SW480 (cell line): ENCODE measurements around the gene TMEM106C.
A peak's percentile ranks its signal among the peaks of the same experiment; 100 is the strongest.

Experiments used
- DNase-seq: peaks from one replicate; pipeline ENCODE4 v3.0.0-alpha.2; 2016; ENCODE audit warnings: low spot score

The TMEM106C gene

GRCh38 chr12:47979686-47980085, 16.3 kb downstream of the TMEM106C start:
- no peak for DNase-seq

- no peak for DNase-seq
Measured at GRCh38 chr12:47980197-47980596, 16.8 kb downstream of the TMEM106C start.

GRCh38 chr12:47980779-47981495, 17.5 kb downstream of the TMEM106C start:
- DNase-seq, result no peak

GRCh38 chr12:47981496-47982260, 18.3 kb downstream of the TMEM106C start:
- no peak for DNase-seq

GRCh38 chr12:47982311-47982710, 18.9 kb downstream of the TMEM106C start:
- DNase-seq, result peak; percentile 11

GRCh38 chr12:47982770-47983169, 19.4 kb downstream of the TMEM106C start:
- DNase-seq, result no peak

- DNase-seq, result no peak
Measured at GRCh38 chr12:47983541-47984115, 20.2 kb downstream of the TMEM106C start.

- no peak for DNase-seq
Measured at GRCh38 chr12:47984331-47984801, 21.0 kb downstream of the TMEM106C start.

- DNase-seq, result no peak
Measured at GRCh38 chr12:47985596-47986290, 22.3 kb downstream of the TMEM106C start.

GRCh38 chr12:47986291-47986660, 22.9 kb downstream of the TMEM106C start:
- no peak for DNase-seq

- no peak for DNase-seq
Measured at GRCh38 chr12:47986832-47987231, 23.4 kb downstream of the TMEM106C start.

- DNase-seq, result no peak
Measured at GRCh38 chr12:47987411-47988072, 24.1 kb downstream of the TMEM106C start.

- DNase-seq, result no peak
Measured at GRCh38 chr12:47988073-47989022, 25.0 kb downstream of the TMEM106C start.

GRCh38 chr12:47989023-47989417, 25.6 kb downstream of the TMEM106C start:
- no peak for DNase-seq

GRCh38 chr12:47989666-47990065, 26.3 kb downstream of the TMEM106C start:
- no peak for DNase-seq

GRCh38 chr12:47990351-47991105, 27.1 kb downstream of the TMEM106C start:
- no peak for DNase-seq

GRCh38 chr12:47991106-47992061, 28.0 kb downstream of the TMEM106C start:
- DNase-seq, result no peak

- DNase-seq, result no peak
Measured at GRCh38 chr12:47992776-47993175, 29.4 kb downstream of the TMEM106C start.

GRCh38 chr12:47993491-47993890, 30.1 kb downstream of the TMEM106C start:
- DNase-seq, result no peak
